GM12878 (cell line): ENCODE data around the gene ANKRD50.

Experiments used
- CREB1 ChIP-seq: IDR thresholded peaks from 2 replicates; pipeline ENCODE4 v1.6.1; 2012; ENCODE audit warnings: low read depth, mild to moderate bottlenecking, inconsistent platforms
- EGR1 ChIP-seq, 2 experiments: IDR thresholded peaks; 1 replicate in 1 of 2; 2 replicates in 1 of 2; pipeline ENCODE4 v1.6.1; 2011 to 2012; ENCODE audit warnings: low read depth in 2 of 2, low read length in 2 of 2, borderline replicate concordance in 1 of 2, mild to moderate bottlenecking in 1 of 2, moderate library complexity in 1 of 2
- EZH2 ChIP-seq: IDR thresholded peaks from 2 replicates; pipeline ENCODE4 v1.6.1; 2012; ENCODE audit warnings: low read depth, mild to moderate bottlenecking, control low read depth, inconsistent platforms, low read length, borderline replicate concordance; ENCODE audit not compliant: control insufficient read depth
- PAX8 ChIP-seq: fragments of 450-650 bp; IDR thresholded peaks from 2 replicates; pipeline ENCODE4 v1.6.1; 2017; ENCODE audit warnings: mild to moderate bottlenecking, moderate library complexity
- POLR2A ChIP-seq: IDR thresholded peaks from 2 replicates; pipeline ENCODE4 v1.6.1; 2011; ENCODE audit warnings: low read depth, mild to moderate bottlenecking, low read length
- TARDBP ChIP-seq: IDR thresholded peaks from 2 replicates; pipeline ENCODE4 v1.6.1; 2016; ENCODE audit warnings: borderline replicate concordance
- TCF3 ChIP-seq: IDR thresholded peaks from 2 replicates; pipeline ENCODE4 v1.6.1; 2012; ENCODE audit warnings: low read depth, mild to moderate bottlenecking, low read length, borderline replicate concordance; ENCODE audit not compliant: insufficient read depth
- TF ChIP-seq, protein P1 (sequence below), 3 experiments: IDR thresholded peaks in 2 of 3; conservative IDR thresholded peaks in 1 of 3; 2 replicates each; pipeline ENCODE4 v1.5.1; 2011; ENCODE audit warnings: low read depth in 3 of 3, low read length in 3 of 3, mild to moderate bottlenecking in 3 of 3, control low read depth in 2 of 3, moderate library complexity in 2 of 3, inconsistent platforms in 1 of 3, mixed read lengths in 1 of 3; ENCODE audit not compliant: control insufficient read depth in 2 of 3, insufficient read depth in 1 of 3; ENCODE audit errors: extremely low read depth in 1 of 3

- TF ChIP-seq CREB1 (no peak), POLR2A (no peak), TARDBP (no peak), EZH2 (no peak), TCF3 (no peak), PAX8 (no peak), EGR1 (IDR thresholded peaks at IDR 0.05; ENCODE audit: borderline replicate concordance in 1 of 2, low read depth in 2 of 2, low read length in 2 of 2) (no peak)
- TF ChIP-seq, protein P1, sequence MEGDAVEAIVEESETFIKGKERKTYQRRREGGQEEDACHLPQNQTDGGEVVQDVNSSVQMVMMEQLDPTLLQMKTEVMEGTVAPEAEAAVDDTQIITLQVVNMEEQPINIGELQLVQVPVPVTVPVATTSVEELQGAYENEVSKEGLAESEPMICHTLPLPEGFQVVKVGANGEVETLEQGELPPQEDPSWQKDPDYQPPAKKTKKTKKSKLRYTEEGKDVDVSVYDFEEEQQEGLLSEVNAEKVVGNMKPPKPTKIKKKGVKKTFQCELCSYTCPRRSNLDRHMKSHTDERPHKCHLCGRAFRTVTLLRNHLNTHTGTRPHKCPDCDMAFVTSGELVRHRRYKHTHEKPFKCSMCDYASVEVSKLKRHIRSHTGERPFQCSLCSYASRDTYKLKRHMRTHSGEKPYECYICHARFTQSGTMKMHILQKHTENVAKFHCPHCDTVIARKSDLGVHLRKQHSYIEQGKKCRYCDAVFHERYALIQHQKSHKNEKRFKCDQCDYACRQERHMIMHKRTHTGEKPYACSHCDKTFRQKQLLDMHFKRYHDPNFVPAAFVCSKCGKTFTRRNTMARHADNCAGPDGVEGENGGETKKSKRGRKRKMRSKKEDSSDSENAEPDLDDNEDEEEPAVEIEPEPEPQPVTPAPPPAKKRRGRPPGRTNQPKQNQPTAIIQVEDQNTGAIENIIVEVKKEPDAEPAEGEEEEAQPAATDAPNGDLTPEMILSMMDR (IDR thresholded peaks at IDR 0.05 in 2 of 3, conservative IDR thresholded peaks at IDR 0.05 in 1 of 3; ENCODE audit: control insufficient read depth in 2 of 3, extremely low read depth in 1 of 3, insufficient read depth in 1 of 3, low read depth in 3 of 3, low read length in 3 of 3), result no peak
Measured at GRCh38 chr4:124647599-124647998, 64.9 kb downstream of the ANKRD50 start.
